ENCODE results near the gene CCSER2. TPM values are rescaled to one million over a fixed set of nuclear protein-coding genes. Genes with fewer than 3 reads are reported as not detected.

Gene CCSER2
- total and polyA plus RNA-seq, 2 donors (not counting 1 experiment from before 2014, with no cell fraction given): 6.0 to 45.9 TPM

DNA sequence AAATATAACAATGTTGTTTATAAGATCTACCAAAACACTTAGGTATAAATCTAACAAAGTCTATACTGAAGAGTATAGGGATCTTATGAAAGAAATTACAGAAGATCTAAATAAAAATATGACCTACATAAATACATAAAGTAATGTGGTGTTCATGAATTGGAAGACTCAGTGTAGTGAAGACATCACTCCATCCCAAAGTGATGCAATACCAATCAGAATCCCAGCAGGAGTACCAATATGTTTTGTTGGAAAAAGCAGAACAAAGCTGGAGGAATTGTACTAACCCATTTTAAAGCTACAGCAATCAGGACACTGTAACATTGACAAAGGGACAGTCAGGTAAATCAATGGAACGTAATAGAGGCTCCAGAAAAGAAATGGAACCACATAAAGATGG, 76.4 kb downstream of the CCSER2 start:
- Mint-ChIP-seq H3K27me3 (no peaks in the 10 kb centered on the region), H3K27ac (no peak overlapping the region), H3K4me1 (peaks cover 12% of the 10 kb centered on the region), H3K4me3 (no peak overlapping the region), H3K9me3 (ENCODE audit: insufficient read depth) (peaks cover 1% of the 10 kb centered on the region)
- no peaks in the 10 kb centered on the region for H3K27me3 ChIP-seq (replicated peaks in 1 of 4; ENCODE audit: control extremely low read depth in 1 of 4, control insufficient read depth in 3 of 4, insufficient read depth in 4 of 4, low read length in 3 of 4)
- no CpG with 5 or more reads among the region's 1 CpG for WGBS (ENCODE audit: insufficient coverage)
- intact Hi-C loops (cut with micrococcal nuclease): no loop called here
- peaks cover 0 to 6% (median 2%) of the 10 kb centered on the region in 3 donors for H3K9me3 ChIP-seq (ENCODE audit: control extremely low read depth in 1 of 3, control insufficient read depth in 2 of 3, insufficient read depth in 1 of 3, low read length in 2 of 3)
- H3K4me1 ChIP-seq (ENCODE audit: control insufficient read depth in 2 of 2, insufficient read depth in 2 of 2, low read length in 2 of 2): no peaks in the 10 kb centered on the region
- no peak overlapping the region for H2AFZ ChIP-seq (ENCODE audit: insufficient read depth, low read depth, low read length, poor library complexity, severe bottlenecking)
- TF ChIP-seq, protein P1, sequence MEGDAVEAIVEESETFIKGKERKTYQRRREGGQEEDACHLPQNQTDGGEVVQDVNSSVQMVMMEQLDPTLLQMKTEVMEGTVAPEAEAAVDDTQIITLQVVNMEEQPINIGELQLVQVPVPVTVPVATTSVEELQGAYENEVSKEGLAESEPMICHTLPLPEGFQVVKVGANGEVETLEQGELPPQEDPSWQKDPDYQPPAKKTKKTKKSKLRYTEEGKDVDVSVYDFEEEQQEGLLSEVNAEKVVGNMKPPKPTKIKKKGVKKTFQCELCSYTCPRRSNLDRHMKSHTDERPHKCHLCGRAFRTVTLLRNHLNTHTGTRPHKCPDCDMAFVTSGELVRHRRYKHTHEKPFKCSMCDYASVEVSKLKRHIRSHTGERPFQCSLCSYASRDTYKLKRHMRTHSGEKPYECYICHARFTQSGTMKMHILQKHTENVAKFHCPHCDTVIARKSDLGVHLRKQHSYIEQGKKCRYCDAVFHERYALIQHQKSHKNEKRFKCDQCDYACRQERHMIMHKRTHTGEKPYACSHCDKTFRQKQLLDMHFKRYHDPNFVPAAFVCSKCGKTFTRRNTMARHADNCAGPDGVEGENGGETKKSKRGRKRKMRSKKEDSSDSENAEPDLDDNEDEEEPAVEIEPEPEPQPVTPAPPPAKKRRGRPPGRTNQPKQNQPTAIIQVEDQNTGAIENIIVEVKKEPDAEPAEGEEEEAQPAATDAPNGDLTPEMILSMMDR (IDR thresholded peaks at IDR 0.05): no peak
- no peak for TF ChIP-seq EZH2 (IDR thresholded peaks at IDR 0.05; ENCODE audit: borderline replicate concordance, insufficient read depth, low read depth, low read length, poor library complexity, severe bottlenecking)
- CTCF ChIA-PET: no interaction called here
- peaks cover 15% of the 10 kb centered on the region for H3K79me2 ChIP-seq (ENCODE audit: control insufficient read depth, insufficient read depth, low read length)
- no peak for ATAC-seq (ENCODE audit: low read depth)
- no peak overlapping the region for H3K4me3 ChIP-seq (ENCODE audit: control extremely low read depth in 1 of 5, extremely low read depth in 1 of 5, insufficient read depth in 1 of 5, low read depth in 2 of 5, low read length in 4 of 5)
- H3K9ac ChIP-seq (ENCODE audit: low read length): no peak overlapping the region
- H4K20me1 ChIP-seq (ENCODE audit: control insufficient read depth, insufficient read depth, low read length, poor library complexity, severe bottlenecking): no peaks in the 10 kb centered on the region
- no peak overlapping the region for H3K4me2 ChIP-seq (replicated peaks; ENCODE audit: low read depth, low read length, poor library complexity, severe bottlenecking)
- no peaks in the 10 kb centered on the region for H3K36me3 ChIP-seq (replicated peaks in 1 of 2; ENCODE audit: control extremely low read depth in 1 of 2, control insufficient read depth in 1 of 2, extremely low read depth in 1 of 2, insufficient read depth in 2 of 2, low read length in 1 of 2)
- H3K27ac ChIP-seq (ENCODE audit: low read length in 2 of 2): no peak overlapping the region
- POLR2A ChIA-PET: no interaction called here
- DNase-seq: no peak

DNA sequence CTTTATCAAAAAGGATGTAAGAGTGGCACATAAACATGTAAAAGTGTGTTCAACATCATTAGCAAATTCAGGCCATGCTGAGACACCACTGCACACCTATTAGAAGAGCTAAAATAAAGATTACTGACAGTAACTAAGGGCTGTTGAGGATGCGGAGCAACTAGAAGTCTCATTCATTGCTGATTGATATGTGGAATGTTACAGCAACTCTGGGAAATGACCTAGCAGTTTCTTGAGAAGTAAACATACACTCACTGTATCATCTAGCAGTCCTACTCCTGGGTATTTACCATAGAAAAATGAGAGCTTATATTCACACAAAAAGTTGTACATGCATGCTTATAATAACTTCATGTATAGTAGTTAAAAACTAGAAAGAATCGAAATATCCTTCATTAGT, 77.3 kb downstream of the CCSER2 start:
- Histone ChIP-seq H2AFZ (ENCODE audit: insufficient read depth, low read depth, low read length, poor library complexity, severe bottlenecking) (no peak overlapping the region), H4K20me1 (ENCODE audit: control insufficient read depth, insufficient read depth, low read length, poor library complexity, severe bottlenecking) (no peaks in the 10 kb centered on the region), H3K4me1 (ENCODE audit: control insufficient read depth in 2 of 2, insufficient read depth in 2 of 2, low read length in 2 of 2) (no peaks in the 10 kb centered on the region), H3K79me2 (ENCODE audit: control insufficient read depth, insufficient read depth, low read length) (peaks cover 9% of the 10 kb centered on the region), H3K9ac (ENCODE audit: low read length) (no peak overlapping the region), H3K27ac (ENCODE audit: low read length in 2 of 2) (no peak overlapping the region), H3K9me3 (ENCODE audit: control extremely low read depth in 1 of 3, control insufficient read depth in 2 of 3, insufficient read depth in 1 of 3, low read length in 2 of 3) (peaks cover 0 to 1% (median 0%) of the 10 kb centered on the region in 3 donors), H3K4me3 (ENCODE audit: control extremely low read depth in 1 of 5, extremely low read depth in 1 of 5, insufficient read depth in 1 of 5, low read depth in 2 of 5, low read length in 4 of 5) (no peak overlapping the region), H3K4me2 (replicated peaks; ENCODE audit: low read depth, low read length, poor library complexity, severe bottlenecking) (no peak overlapping the region), H3K27me3 (replicated peaks in 1 of 4; ENCODE audit: control extremely low read depth in 1 of 4, control insufficient read depth in 3 of 4, insufficient read depth in 4 of 4, low read length in 3 of 4) (no peaks in the 10 kb centered on the region), H3K36me3 (replicated peaks in 1 of 2; ENCODE audit: control extremely low read depth in 1 of 2, control insufficient read depth in 1 of 2, extremely low read depth in 1 of 2, insufficient read depth in 2 of 2, low read length in 1 of 2) (no peaks in the 10 kb centered on the region)
- intact Hi-C loops (cut with micrococcal nuclease): no loop called here
- POLR2A ChIA-PET: no interaction called here
- TF ChIP-seq EZH2 (IDR thresholded peaks at IDR 0.05; ENCODE audit: borderline replicate concordance, insufficient read depth, low read depth, low read length, poor library complexity, severe bottlenecking): no peak
- TF ChIP-seq, protein P1 (IDR thresholded peaks at IDR 0.05): no peak
- peaks cover 14% of the 10 kb centered on the region for H3K4me1 Mint-ChIP-seq
- WGBS (ENCODE audit: insufficient coverage): no CpG with 5 or more reads among the region's 2 CpGs
- CTCF ChIA-PET: no interaction called here
- H3K4me3 Mint-ChIP-seq: no peak overlapping the region
- no peak for DNase-seq
- ATAC-seq (ENCODE audit: low read depth): no peak
- peaks cover 9% of the 10 kb centered on the region for H3K9me3 Mint-ChIP-seq (ENCODE audit: insufficient read depth)
- no peak overlapping the region for H3K27ac Mint-ChIP-seq
- no peaks in the 10 kb centered on the region for H3K27me3 Mint-ChIP-seq
